Panc1 (cell line): ENCODE results near the gene ALG14. TPM values are rescaled to one million over a fixed set of nuclear protein-coding genes. Genes with fewer than 3 reads are reported as not detected.
A peak's percentile ranks its signal among the peaks of the same experiment; 100 is the strongest.

ENCODE experiments used
- ATAC-seq: fragments of 200-7000 bp; cut with Tn5 transposase; 2 replicates; pipeline ENCODE4 v1.9.1; 2020; ENCODE audit warnings: mild to moderate bottlenecking, moderate library complexity
- BruUV-seq: library from RNA; stranded (reverse); fragments of 400-500 nt; replicated peaks from 2 replicates; lab custom pipeline; 2021; lab: Mats Ljungman, UMichigan
- CTCF ChIA-PET: fragments of 300-600 bp; sonication (Branson Sonifier 250); formaldehyde crosslinking; loops from one replicate; lab custom pipeline; 2022; ENCODE audit warnings: antibody characterized with exemption; lab: Charles Lee
- POLR2A ChIA-PET: fragments of 300-600 bp; sonication (Branson Sonifier 250); formaldehyde crosslinking; loops from one replicate; lab custom pipeline; 2022; ENCODE audit warnings: antibody characterized with exemption; lab: Charles Lee
- DNase-seq: peaks from one replicate; pipeline ENCODE4 v3.0.0-alpha.2; 2010; ENCODE audit warnings: low read depth, low spot score
- H3K27ac ChIP-seq: 2 replicates; pipeline ENCODE4 v1.5.1; 2011; ENCODE audit warnings: mild to moderate bottlenecking, low read length, inconsistent platforms
- H3K27me3 ChIP-seq: fragments of 200-500 bp; sonication (Bioruptor generic); 2 replicates; pipeline ENCODE4 v1.6.0; 2014; ENCODE audit warnings: low read length, inconsistent platforms; ENCODE audit not compliant: control insufficient read depth, insufficient read depth
- H3K36me3 ChIP-seq: fragments of 200-500 bp; sonication (Bioruptor generic); 2 replicates; pipeline ENCODE4 v1.5.1; 2014; ENCODE audit warnings: inconsistent platforms, mild to moderate bottlenecking, low read length, moderate library complexity; ENCODE audit not compliant: control insufficient read depth, insufficient read depth
- H3K4me1 ChIP-seq: 2 replicates; pipeline ENCODE4 v1.5.1; 2011; ENCODE audit warnings: inconsistent platforms, mild to moderate bottlenecking, low read length, moderate library complexity; ENCODE audit not compliant: control insufficient read depth, insufficient read depth
- H3K4me3 ChIP-seq, 2 experiments: 2 replicates each; pipeline ENCODE4 v1.5.1; 2011 to 2012; ENCODE audit warnings: low read depth in 2 of 2, low read length in 2 of 2, mild to moderate bottlenecking in 2 of 2, inconsistent platforms in 1 of 2, moderate library complexity in 1 of 2
- H3K9me3 ChIP-seq: fragments of 200-500 bp; sonication (Bioruptor generic); 2 replicates; pipeline ENCODE4 v1.5.1; 2014; ENCODE audit warnings: low read depth, mild to moderate bottlenecking, inconsistent platforms, low read length, moderate library complexity; ENCODE audit not compliant: control insufficient read depth, insufficient read depth
- POLR2AphosphoS5 ChIP-seq: IDR thresholded peaks from 2 replicates; pipeline ENCODE4 v1.6.1; 2012; ENCODE audit warnings: mild to moderate bottlenecking, low read depth, low read length, moderate library complexity
- SIN3A ChIP-seq: IDR thresholded peaks from 2 replicates; pipeline ENCODE4 v1.6.1; 2012; ENCODE audit warnings: low read depth, mild to moderate bottlenecking, low read length, moderate library complexity, borderline replicate concordance; ENCODE audit not compliant: insufficient read depth
- TCF7L2 ChIP-seq: IDR thresholded peaks from 2 replicates; pipeline ENCODE4 v1.6.1; 2011; ENCODE audit warnings: mild to moderate bottlenecking, low read depth, low read length, inconsistent platforms
- in situ Hi-C: cut with HindIII; loops from 2 replicates; pipeline ENCODE4 v1.10.0; 2016; ENCODE audit warnings: low sequenced_read_pairs, low pct_unique_long_range_greater_than_20kb
- intact Hi-C: fragments of 100-400 bp; cut with micrococcal nuclease; formaldehyde crosslinking; loops from one replicate; pipeline ENCODE4 v1.10.0; 2022; ENCODE audit not compliant: unreplicated experiment
- total RNA-seq: library from RNA; stranded (reverse); gene quantifications from one replicate; pipeline ENCODE4 v1.2.1, GENCODE V29; 2021; ENCODE audit not compliant: unreplicated experiment
- TF ChIP-seq, protein P1 (sequence below), 2 experiments: IDR thresholded peaks; 2 replicates each; pipeline ENCODE4 v1.6.1; 2011 to 2012; ENCODE audit warnings: low read depth in 2 of 2, control low read depth in 1 of 2, low read length in 1 of 2, mild to moderate bottlenecking in 1 of 2, moderate library complexity in 1 of 2; ENCODE audit not compliant: insufficient read depth in 1 of 2
- TF ChIP-seq, protein P2 (sequence below): fragments of 450-650 bp; IDR thresholded peaks from 2 replicates; pipeline ENCODE4 v1.5.1; 2017; ENCODE audit warnings: mild to moderate bottlenecking

The ALG14 gene
- total RNA-seq, 1 experiment from 2014 or later = 4.1 TPM

DNA sequence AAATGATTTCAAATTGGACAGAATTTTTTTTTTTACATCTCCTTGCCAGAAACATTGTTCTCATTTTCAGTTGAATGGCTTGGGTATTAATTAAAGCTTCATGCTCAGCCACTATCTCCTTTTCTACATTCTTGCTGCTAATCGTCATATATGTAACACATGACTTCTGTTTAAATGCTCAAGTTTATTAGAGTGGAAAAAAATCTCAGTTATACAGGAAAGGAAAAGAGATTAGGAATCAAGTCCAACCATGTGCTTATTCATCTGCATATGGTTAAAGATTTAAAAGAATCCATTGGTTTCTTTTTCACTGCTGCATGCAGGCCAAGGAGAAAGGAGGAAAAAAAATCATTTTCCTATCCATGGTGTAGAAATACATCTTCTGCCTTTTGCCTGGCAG, 98.5 kb downstream of the ALG14 start:
- intact Hi-C loops (no loop called here), in situ Hi-C loops (no loop called here)
- Histone ChIP-seq H3K9me3 (no peaks in the 10 kb centered on the region), H3K4me1 (no peaks in the 10 kb centered on the region), H3K27me3 (no peaks in the 10 kb centered on the region), H3K27ac (no peak overlapping the region), H3K4me3 (no peak overlapping the region), H3K36me3 (no peaks in the 10 kb centered on the region)
- TF ChIP-seq POLR2AphosphoS5 = no peak
- BruUV-seq = no TSS peak
- DNase-seq (no peak), ATAC-seq (no peak)
- ChIA-PET CTCF (no interaction called here), POLR2A (no interaction called here)

DNA sequence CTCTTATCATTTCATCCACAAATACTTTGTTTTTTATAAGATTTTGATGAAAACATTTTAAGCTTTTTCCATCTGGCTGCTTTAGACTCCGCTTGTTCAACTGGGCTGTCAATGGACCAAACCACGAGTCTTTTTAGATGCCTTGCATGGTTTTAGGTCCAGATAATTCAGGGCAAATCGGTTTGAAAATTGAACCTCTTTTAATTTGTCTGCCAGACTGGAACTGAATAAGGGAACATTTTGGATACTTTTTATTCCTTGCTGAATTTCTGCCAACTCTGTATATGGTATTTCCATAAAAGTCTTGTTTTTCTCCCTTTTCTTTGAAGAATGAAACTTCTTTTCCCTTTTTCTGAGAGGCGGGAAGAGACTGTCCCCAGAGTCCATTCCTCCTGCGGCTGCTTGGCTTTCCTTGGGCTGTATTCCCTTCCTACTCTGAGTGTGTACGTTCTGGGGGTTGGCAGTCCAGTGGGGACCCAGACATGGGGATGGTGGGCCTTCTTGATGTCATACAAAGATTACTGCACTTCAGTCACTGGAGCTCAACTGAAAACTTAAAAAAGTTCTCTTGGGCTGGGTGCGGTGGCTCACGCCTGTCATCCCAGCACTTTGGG, 99.3 kb downstream of the ALG14 start:
- DNase-seq = no peak
- BruUV-seq = no TSS peak
- Histone ChIP-seq H3K9me3 (no peaks in the 10 kb centered on the region), H3K27ac (no peak overlapping the region), H3K4me1 (no peaks in the 10 kb centered on the region), H3K4me3 (no peak overlapping the region), H3K27me3 (no peaks in the 10 kb centered on the region), H3K36me3 (no peaks in the 10 kb centered on the region)
- intact Hi-C loops = no loop called here
- no peak for ATAC-seq
- in situ Hi-C loops = no loop called here
- TF ChIP-seq, protein P1, sequence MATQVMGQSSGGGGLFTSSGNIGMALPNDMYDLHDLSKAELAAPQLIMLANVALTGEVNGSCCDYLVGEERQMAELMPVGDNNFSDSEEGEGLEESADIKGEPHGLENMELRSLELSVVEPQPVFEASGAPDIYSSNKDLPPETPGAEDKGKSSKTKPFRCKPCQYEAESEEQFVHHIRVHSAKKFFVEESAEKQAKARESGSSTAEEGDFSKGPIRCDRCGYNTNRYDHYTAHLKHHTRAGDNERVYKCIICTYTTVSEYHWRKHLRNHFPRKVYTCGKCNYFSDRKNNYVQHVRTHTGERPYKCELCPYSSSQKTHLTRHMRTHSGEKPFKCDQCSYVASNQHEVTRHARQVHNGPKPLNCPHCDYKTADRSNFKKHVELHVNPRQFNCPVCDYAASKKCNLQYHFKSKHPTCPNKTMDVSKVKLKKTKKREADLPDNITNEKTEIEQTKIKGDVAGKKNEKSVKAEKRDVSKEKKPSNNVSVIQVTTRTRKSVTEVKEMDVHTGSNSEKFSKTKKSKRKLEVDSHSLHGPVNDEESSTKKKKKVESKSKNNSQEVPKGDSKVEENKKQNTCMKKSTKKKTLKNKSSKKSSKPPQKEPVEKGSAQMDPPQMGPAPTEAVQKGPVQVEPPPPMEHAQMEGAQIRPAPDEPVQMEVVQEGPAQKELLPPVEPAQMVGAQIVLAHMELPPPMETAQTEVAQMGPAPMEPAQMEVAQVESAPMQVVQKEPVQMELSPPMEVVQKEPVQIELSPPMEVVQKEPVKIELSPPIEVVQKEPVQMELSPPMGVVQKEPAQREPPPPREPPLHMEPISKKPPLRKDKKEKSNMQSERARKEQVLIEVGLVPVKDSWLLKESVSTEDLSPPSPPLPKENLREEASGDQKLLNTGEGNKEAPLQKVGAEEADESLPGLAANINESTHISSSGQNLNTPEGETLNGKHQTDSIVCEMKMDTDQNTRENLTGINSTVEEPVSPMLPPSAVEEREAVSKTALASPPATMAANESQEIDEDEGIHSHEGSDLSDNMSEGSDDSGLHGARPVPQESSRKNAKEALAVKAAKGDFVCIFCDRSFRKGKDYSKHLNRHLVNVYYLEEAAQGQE (IDR thresholded peaks at IDR 0.05; ENCODE audit: insufficient read depth in 1 of 2, low read depth in 2 of 2, low read length in 1 of 2) = no peak
- TF ChIP-seq POLR2AphosphoS5 = no peak
- no peak for TF ChIP-seq SIN3A
- TF ChIP-seq, protein P2, sequence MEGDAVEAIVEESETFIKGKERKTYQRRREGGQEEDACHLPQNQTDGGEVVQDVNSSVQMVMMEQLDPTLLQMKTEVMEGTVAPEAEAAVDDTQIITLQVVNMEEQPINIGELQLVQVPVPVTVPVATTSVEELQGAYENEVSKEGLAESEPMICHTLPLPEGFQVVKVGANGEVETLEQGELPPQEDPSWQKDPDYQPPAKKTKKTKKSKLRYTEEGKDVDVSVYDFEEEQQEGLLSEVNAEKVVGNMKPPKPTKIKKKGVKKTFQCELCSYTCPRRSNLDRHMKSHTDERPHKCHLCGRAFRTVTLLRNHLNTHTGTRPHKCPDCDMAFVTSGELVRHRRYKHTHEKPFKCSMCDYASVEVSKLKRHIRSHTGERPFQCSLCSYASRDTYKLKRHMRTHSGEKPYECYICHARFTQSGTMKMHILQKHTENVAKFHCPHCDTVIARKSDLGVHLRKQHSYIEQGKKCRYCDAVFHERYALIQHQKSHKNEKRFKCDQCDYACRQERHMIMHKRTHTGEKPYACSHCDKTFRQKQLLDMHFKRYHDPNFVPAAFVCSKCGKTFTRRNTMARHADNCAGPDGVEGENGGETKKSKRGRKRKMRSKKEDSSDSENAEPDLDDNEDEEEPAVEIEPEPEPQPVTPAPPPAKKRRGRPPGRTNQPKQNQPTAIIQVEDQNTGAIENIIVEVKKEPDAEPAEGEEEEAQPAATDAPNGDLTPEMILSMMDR = no peak
- TF ChIP-seq TCF7L2 = no peak
- ChIA-PET CTCF (no interaction called here), POLR2A (no interaction called here)

DNA sequence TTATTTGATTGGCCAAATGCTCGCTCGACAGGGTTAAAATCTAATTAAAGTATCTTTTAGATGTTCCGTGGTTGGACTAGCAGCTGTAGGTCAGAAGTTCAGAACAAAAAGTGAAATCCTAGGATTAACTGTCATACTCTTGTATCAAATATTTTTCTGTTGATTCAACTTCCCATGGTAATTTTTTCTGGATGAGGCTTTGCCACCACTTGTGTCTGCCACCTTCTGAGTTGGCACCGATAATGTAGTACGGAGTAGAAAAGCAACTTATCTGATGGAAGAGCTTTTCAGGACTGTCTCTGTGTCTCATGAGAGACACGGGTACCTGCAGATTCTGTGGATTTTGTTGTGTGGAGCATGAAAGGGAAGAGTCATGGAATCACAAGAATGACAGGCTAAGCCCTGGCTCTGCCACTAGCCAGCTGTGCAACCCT, 101.2 kb downstream of the ALG14 start:
- Histone ChIP-seq H3K4me3 (no peak overlapping the region), H3K36me3 (no peaks in the 10 kb centered on the region), H3K27me3 (no peaks in the 10 kb centered on the region), H3K9me3 (no peaks in the 10 kb centered on the region), H3K4me1 (no peaks in the 10 kb centered on the region), H3K27ac (no peak overlapping the region)
- in situ Hi-C loops (no loop called here), intact Hi-C loops (no loop called here)
- ChIA-PET CTCF (no interaction called here), POLR2A (no interaction called here)
- TF ChIP-seq POLR2AphosphoS5 (no peak), SIN3A (no peak), TCF7L2 (no peak)
- TF ChIP-seq, protein P1 (IDR thresholded peaks at IDR 0.05; ENCODE audit: insufficient read depth in 1 of 2, low read depth in 2 of 2, low read length in 1 of 2) = no peak
- TF ChIP-seq, protein P2 = no peak
- ATAC-seq = peak; percentile 17; the same call in 1 of the 2 replicates
- BruUV-seq = no TSS peak
- DNase-seq = no peak
